HFFc6 (cell line): ENCODE measurements around the gene MPRIP. TPM values are rescaled to one million over a fixed set of nuclear protein-coding genes. Genes with fewer than 3 reads are reported as not detected.

Experiments used
- DNase-seq: peaks from one replicate; pipeline ENCODE4 v3.0.0-alpha.2; 2018
- H3K27ac Mint-ChIP-seq: 2 replicates; pipeline ENCODE4 v1.8.0; 2020; ENCODE audit warnings: mild to moderate bottlenecking, mixed read lengths
- H3K27me3 Mint-ChIP-seq: 2 replicates; pipeline ENCODE4 v1.8.0; 2021; ENCODE audit warnings: mild to moderate bottlenecking, moderate library complexity, mixed read lengths; ENCODE audit not compliant: insufficient read depth
- H3K36me3 Mint-ChIP-seq: 2 replicates; pipeline ENCODE4 v1.8.0; 2021; ENCODE audit warnings: low read depth, mixed read lengths
- H3K4me1 Mint-ChIP-seq: 2 replicates; pipeline ENCODE4 v1.8.0; 2020; ENCODE audit warnings: low read depth, mixed read lengths
- H3K4me3 Mint-ChIP-seq: 2 replicates; pipeline ENCODE4 v1.8.0; 2020; ENCODE audit warnings: mild to moderate bottlenecking, moderate library complexity, mixed read lengths
- H3K9me3 Mint-ChIP-seq: 2 replicates; pipeline ENCODE4 v1.8.0; 2020; ENCODE audit warnings: mild to moderate bottlenecking, mixed read lengths
- CTCF ChIP-seq: fragments of 200-600 bp; sonication (generic); IDR thresholded peaks from 2 replicates; pipeline ENCODE4 v1.5.0; 2021; ENCODE audit warnings: antibody characterized with exemption, mild to moderate bottlenecking
- total RNA-seq, 6 experiments: library from RNA; stranded (reverse); fragmentation: NEBNext Ultra II Directional; extraction: Animal tissue kit (Norgen Biotek cat#: 25700); gene quantifications; 2 replicates in 1 of 6; 3 replicates in 5 of 6; pipeline ENCODE4 v1.2.3, GENCODE V29; 2021

Gene MPRIP
- total RNA-seq, 6 experiments from 2014 or later, result 350 to 409 (median 372) TPM

- TF ChIP-seq CTCF, result no peak
- Mint-ChIP-seq H3K4me3 (no peak overlapping the region), H3K27me3 (peaks cover 3% of the 10 kb centered on the region; the same call in 1 of the 2 replicates), H3K27ac (no peak overlapping the region), H3K4me1 (no peaks in the 10 kb centered on the region), H3K36me3 (peaks cover 29% of the 10 kb centered on the region), H3K9me3 (no peaks in the 10 kb centered on the region)
- no peak for DNase-seq
Measured at GRCh38 chr17:17217995-17218394, 175.7 kb downstream of the MPRIP start.

DNA sequence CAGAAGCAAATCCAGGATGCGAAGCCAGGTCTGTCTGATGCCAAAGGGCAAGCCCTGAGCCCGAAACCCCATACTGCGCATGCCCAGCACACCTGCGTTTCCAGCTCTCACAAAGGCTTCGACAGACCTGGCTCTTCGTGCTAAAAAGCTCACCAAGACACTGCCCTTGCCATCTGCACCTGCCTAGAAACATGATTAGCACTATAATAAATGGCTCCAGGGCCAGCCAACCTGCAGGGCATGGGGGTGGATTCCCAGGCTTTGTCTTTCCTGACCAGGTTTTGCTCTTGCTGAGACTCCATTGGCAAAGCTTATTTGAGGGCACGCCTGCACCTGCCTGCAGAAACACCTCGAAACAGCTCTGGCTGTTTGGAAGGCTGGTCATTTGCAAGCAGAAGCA is 178.3 kb downstream of the MPRIP start:
- H3K4me1 Mint-ChIP-seq, result no peaks in the 10 kb centered on the region
- no peak overlapping the region for H3K4me3 Mint-ChIP-seq
- no peak for DNase-seq
- H3K27me3 Mint-ChIP-seq, result peaks cover 3% of the 10 kb centered on the region
- H3K27ac Mint-ChIP-seq, result no peak overlapping the region
- TF ChIP-seq CTCF, result no peak
- no peaks in the 10 kb centered on the region for H3K9me3 Mint-ChIP-seq
- peaks cover 39% of the 10 kb centered on the region for H3K36me3 Mint-ChIP-seq

DNA sequence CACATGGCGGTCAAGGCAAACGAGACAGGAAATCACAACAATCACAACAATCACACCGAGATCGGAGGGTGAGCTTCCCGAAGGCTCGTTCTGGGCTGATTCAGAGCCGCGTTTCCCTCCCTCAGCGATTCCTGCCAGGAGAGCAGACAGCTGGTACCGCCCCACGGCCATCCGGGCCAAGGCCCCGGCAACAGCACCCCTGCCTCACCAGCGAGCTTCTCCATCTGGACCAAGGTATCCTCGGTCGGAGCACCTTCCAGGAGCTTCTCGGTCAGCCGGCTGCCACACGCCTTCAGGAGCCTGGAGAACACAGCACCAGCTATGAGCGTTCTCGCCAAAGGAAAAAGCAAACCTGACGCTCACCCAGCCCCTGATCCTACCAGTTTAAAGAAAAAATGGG is 179.1 kb downstream of the MPRIP start:
- DNase-seq, result no peak
- Mint-ChIP-seq H3K4me1 (no peaks in the 10 kb centered on the region), H3K27me3 (peaks cover 3% of the 10 kb centered on the region), H3K36me3 (peaks cover 45% of the 10 kb centered on the region), H3K27ac (no peak overlapping the region), H3K4me3 (no peak overlapping the region), H3K9me3 (no peaks in the 10 kb centered on the region)
- no peak for TF ChIP-seq CTCF

- no peaks in the 10 kb centered on the region for H3K9me3 Mint-ChIP-seq
- H3K27ac Mint-ChIP-seq, result no peak overlapping the region
- DNase-seq, result no peak
- H3K4me3 Mint-ChIP-seq, result no peak overlapping the region
- no peaks in the 10 kb centered on the region for H3K4me1 Mint-ChIP-seq
- TF ChIP-seq CTCF, result no peak
- H3K36me3 Mint-ChIP-seq, result peaks cover 37% of the 10 kb centered on the region
- peaks cover 3% of the 10 kb centered on the region for H3K27me3 Mint-ChIP-seq
Measured at GRCh38 chr17:17223736-17224135, 181.5 kb downstream of the MPRIP start.

- Mint-ChIP-seq H3K4me1 (no peaks in the 10 kb centered on the region), H3K9me3 (no peaks in the 10 kb centered on the region), H3K27me3 (peaks cover 3% of the 10 kb centered on the region), H3K27ac (no peak overlapping the region), H3K36me3 (peaks cover 41% of the 10 kb centered on the region), H3K4me3 (no peak overlapping the region)
- TF ChIP-seq CTCF, result no peak
- DNase-seq, result no peak
Measured at GRCh38 chr17:17224137-17224536, 181.9 kb downstream of the MPRIP start.

- H3K27me3 Mint-ChIP-seq, result no peaks in the 10 kb centered on the region; the same call in 1 of the 2 replicates
- no peak for DNase-seq
- peaks cover 49% of the 10 kb centered on the region for H3K36me3 Mint-ChIP-seq
- H3K27ac Mint-ChIP-seq, result no peak overlapping the region
- H3K9me3 Mint-ChIP-seq, result no peaks in the 10 kb centered on the region
- H3K4me1 Mint-ChIP-seq, result no peaks in the 10 kb centered on the region
- H3K4me3 Mint-ChIP-seq, result no peak overlapping the region
- TF ChIP-seq CTCF, result no peak
Measured at GRCh38 chr17:17225901-17226300, 183.6 kb downstream of the MPRIP start.
